H4 (cell line): ENCODE measurements around the gene MYLK. TPM values are rescaled to one million over a fixed set of nuclear protein-coding genes. Genes with fewer than 3 reads are reported as not detected.

Experiments
- DNase-seq: peaks from one replicate; pipeline ENCODE4 v3.0.0-alpha.2; 2015; ENCODE audit warnings: low spot score
- total RNA-seq: library from RNA; depleted of rRNA; stranded (reverse); fragments of >200 nt; shearing (Covaris generic); gene quantifications from 2 replicates; pipeline ENCODE4 v1.2.3, GENCODE V29; 2014

The MYLK gene
- total RNA-seq, 1 experiment from 2014 or later: 25.1 TPM

DNA sequence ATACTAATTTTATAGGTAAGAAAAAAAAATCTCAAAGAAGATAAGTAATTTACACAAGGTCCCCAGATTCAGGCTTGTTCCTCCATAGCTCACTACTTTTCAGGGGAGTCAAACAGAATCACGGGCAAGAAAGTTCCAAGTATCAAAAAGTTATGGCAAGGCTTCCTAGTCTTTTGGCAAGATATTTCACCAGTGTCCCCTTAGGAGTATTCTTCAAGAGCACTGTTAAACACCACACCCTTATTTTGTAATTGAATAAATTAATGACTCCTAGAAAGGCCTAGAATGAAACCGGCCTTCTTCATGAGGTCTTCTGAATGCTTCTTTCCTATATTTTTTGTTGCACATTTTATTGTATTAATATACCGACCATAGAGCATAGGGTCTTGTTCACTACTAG is 109.7 kb downstream of the MYLK start:
- DNase-seq: no peak

- peak; percentile 75 for DNase-seq
Observed at GRCh38 chr3:123773681-123774431, 110.3 kb downstream of the MYLK start.

DNA sequence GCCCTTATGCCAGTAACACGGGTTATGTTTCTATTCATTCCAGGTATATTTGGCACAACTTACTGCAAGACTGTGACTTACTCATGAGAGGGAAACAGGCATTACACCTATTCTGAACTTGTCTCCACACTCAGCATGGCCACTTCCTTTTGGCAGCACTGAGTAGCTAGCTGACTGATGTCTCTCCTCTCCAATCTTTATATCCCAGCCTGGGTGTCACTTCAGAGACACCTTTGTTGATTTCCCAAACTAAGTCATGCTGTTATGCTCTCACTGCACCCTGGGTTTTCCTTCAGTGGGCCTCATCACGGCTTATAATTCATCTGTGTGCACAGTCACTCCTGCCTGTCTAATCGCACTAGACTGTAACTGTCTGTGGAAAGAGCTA is 114.8 kb downstream of the MYLK start:
- DNase-seq: no peak

- DNase-seq: no peak
Observed at GRCh38 chr3:123768480-123769355, 115.4 kb downstream of the MYLK start.

DNA sequence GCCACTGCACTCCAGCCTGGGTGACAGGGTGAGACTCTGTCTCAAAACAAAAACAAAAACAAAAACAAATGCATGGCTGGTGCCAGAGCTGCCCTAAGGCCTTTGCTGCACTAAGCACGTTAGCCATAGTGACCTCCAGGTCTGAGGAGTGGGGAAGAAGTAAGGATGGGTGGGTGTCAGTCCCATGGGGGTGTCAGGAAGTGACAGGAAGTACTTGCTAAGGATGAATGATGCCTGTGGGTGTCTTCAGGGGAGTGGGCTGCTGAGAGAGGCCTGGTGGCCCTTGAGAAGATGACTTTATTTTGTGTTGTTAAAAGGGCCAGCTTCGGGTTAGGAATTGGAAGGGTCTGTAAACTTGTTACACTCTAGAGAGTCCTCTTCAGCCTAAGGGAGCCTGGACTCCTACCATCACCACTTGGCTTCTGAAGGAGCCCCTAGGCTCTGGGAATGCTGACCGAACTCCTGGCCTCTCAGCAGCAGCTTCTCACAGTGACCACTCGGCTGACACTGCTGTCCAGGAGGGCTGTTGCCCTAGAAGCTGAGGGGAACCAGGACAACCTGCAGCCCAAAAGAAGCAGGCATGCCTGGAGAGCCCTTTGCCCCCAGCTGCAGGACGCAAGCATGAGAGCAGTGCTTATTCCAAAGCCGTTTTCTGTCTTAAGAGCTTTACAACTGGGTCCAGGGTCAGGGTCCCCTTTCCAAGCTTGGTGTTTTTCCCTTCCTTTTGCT is 116.4 kb downstream of the MYLK start:
- DNase-seq: no peak

DNA sequence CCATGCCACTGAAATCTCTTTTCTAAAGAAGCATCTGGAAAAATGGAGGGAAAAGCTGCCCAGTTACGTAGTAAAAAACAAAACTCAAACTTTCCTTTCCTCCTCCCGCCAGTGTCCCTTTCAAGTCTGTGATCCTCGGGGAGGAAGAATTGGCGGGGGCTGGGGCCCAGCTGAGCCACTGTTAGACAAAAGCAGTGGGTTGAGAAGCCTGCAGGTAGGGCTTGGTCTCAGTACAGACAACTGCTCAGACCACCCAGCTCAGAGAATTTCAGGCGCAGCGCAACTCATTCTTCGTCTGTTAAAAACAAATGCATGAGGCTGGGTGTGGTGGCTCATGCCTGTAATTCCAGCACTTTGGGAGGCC is 117.1 kb downstream of the MYLK start:
- no peak for DNase-seq

DNA sequence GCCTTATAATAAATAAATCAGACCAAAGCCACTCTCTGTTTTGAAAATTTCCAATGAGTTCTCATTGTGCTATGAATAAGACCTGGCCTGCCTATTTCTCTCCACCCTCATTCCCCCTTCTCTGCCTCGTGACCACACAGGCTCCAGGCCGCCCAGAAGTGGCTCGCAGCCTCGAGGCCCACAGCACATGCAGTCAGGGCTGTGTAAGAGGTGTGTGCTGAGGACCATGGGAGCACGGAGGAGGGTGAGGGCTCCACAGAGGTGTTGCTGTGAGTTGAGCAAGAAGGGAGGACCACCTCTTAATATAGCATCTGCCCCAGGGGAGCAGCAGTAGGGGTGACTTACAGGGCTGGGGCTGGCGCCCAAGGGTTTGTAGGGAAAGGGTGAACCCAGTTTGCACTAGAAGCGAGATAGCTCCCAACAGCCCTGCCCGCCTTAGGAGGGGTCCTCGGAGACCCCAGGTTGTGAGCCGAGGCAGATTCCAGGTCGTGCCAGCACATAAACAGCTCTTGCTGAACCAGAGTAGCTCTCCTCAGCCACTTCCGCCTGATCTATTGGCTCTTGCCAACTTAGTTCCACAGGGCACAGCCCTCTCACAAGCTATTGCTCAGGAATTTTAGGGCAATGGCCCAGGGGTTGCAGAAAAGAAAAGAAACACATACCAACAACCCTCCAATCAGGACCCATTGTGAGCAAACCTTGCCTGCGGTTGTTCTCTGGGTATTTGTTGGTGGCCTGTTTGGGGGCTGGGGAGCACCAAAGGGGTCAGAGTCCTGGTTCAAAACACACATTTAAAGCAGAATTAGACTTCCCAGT is 117.7 kb downstream of the MYLK start:
- no peak for DNase-seq

DNA sequence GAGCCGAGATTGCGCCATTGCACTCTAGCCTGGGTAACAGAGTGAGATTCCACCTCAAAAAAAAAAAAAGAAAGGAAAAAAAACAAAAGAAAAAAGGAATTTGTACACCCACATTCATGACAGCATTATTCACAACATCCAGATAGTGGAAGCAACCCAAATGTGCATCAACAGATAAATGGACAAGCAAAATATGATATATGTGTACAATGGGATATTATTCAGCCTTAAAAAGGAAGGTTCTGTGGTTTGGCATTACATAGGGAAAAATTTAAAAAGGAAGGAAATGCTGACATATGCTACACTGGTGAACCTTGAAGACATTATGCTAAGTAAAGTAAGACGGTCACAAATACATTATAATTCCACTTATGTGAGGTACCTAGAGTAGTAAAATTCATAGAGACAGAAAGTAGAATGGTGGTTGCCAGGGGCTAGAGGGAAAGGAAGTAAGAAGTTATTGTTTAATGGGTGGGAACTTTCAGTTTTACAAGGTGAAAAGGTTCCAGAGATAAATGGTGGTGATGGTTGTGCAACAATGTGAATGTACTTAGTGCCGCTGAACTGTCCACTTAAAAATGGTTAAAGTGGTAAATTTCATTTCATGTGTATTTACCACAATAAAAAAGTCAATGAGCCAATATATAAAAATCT is 118.5 kb downstream of the MYLK start:
- no peak for DNase-seq

GRCh38 chr3:123764647-123765046 is 119.5 kb downstream of the MYLK start:
- no peak for DNase-seq

- no peak for DNase-seq
Observed at GRCh38 chr3:123762805-123763204, 121.3 kb downstream of the MYLK start.

- no peak for DNase-seq
Observed at GRCh38 chr3:123760817-123761216, 123.3 kb downstream of the MYLK start.

DNA sequence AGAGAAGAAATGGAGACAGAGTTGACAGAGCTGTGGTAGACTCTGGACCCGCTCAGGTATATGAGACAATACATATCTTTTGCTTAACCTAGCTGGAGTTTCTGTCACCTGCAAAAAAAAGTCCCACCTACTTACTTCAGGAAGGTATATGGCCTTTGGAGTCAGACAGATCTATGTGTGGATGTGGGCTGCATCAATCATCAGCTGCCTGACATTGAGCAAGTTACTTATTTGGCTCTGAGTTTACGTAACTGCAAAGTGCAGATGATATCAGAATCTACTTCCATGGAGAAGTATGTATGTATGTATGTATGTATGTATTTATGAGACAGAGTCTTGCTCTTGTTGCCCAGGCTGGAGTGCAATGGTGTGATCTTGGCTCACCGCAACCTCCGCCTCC is 124.3 kb downstream of the MYLK start:
- no peak for DNase-seq

DNA sequence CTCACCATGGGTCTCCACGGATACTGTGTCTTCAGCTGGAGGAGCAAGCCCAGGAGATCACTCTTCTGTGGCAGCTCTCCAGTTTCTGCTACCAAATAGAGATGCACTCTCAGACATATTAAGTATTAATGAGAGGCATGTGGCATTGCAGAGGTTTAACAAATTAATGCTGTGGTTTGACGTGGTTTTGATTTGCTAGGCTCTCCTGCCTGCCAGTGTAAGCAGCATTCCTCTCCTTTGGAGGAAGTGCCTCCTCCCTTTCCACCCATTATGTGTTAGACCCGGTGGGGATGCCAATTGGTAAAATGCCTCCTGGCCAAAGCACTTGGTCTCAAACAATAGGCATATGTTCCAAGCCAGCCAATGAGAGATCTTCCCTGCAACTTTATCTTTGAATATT is 124.8 kb downstream of the MYLK start:
- peak; percentile 45 for DNase-seq

- peak; percentile 97 for DNase-seq
Observed at GRCh38 chr3:123758081-123758564, 126.0 kb downstream of the MYLK start.

GRCh38 chr3:123757281-123757940 is 126.7 kb downstream of the MYLK start:
- peak; percentile 97 for DNase-seq

DNA sequence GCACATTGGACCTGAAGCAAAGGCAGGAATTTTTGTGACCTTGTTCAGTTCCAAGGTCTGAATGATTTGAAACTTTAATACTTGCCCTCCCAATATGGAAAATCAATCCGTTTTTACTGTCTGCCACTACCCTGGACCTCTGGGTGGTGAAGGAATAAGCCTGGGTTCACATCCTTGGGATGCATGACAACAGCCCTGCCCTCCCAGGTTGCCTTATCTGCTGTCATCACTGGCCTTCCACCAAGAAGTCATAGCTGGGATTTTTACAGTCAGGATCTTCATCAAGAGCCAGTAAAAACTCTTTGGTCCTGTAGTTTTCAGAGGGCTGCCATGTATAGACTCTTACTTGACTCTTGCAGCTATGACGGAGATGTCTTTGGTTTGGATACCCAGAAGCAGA is 128.6 kb downstream of the MYLK start:
- DNase-seq: no peak

GRCh38 chr3:123755085-123755484 is 129.0 kb downstream of the MYLK start:
- DNase-seq: no peak

DNA sequence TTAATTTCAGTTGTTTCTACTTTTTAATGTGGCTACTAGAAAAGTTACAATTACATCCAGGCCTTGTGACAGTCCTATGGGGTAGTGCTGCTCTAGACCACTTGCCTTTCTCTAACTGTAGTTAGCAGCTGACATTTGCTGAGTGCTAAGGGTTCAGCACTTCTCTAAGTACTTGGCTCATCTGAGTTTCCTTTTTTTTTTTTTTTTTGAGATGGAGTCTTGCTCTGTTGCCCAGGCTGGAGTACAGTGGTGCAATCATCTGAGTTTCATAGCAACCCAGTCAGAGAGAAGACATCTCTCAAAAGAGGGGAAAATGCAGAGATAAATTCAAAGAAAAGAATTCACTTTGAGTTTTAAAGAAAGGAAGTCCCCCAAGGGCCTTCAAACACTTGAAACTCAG is 130.8 kb downstream of the MYLK start:
- DNase-seq: no peak

- no peak for DNase-seq
Observed at GRCh38 chr3:123752228-123752627, 131.9 kb downstream of the MYLK start.

DNA sequence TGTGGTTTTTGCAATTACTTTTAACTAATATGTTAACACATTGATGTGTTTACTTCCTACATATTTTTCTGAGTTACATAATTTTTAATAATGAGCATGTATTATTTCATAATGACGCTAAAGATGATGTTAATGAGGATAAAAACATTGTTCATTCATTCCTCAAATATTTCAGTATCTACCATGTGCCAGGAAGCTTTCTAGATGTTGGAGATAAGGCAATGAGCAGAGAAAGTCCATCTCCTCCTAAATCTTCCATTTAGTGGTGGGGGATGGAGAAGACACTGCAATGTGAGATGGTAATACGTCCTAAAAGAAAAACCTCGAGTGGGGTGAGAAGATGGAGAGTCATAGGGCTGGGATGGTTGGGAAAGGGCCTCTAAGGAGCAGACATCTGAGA is 132.7 kb downstream of the MYLK start:
- no peak for DNase-seq
